ENCODE data around the gene ATP5PD. TPM values are rescaled to one million over a fixed set of nuclear protein-coding genes. Genes with fewer than 3 reads are reported as not detected.

ATP5PD gene
- total and polyA plus RNA-seq, 2 of the 8 experiments (the other 6 are each of a cell fraction or from before 2014, with no cell fraction given), result 335 to 407 TPM

DNA sequence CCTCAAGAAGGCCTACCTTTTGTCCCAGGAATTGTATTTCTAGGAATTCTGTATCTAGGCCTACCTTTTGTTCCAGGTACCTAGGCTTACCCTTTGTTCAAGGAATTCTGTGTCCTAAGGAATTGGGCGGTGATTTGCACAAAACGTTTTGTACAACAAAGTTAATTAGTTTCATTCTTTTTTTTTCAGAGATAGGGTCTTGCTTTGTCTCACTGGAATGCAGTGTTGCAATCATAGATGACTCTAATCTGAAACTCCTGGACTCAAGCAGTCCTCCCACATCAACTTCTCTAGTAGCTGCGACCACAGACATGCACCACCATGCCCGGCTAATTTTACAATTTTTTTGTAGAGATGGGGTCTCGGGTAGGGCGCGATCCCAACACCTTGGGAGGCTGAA is 52.3 kb downstream of the ATP5PD start:
- Histone ChIP-seq H3K18ac (ENCODE audit: extremely low read depth, low read length) (no peak overlapping the region), H2BK120ac (replicated peaks; ENCODE audit: low read depth, low read length) (no peak overlapping the region), H2AK5ac (ENCODE audit: low read depth, low read length) (no peak overlapping the region), H2BK5ac (ENCODE audit: low read depth, low read length) (no peak overlapping the region), H4K8ac (ENCODE audit: extremely low read depth, insufficient read depth, low read length) (no peak overlapping the region), H3K36me3 (ENCODE audit: control insufficient read depth in 2 of 4, insufficient read depth in 4 of 4, low read length in 3 of 4) (peaks cover 0 to 3% (median 2%) of the 10 kb centered on the region in 4 experiments; a peak in 2 of 8 replicates), H3K23me2 (ENCODE audit: low read depth, low read length) (no peaks in the 10 kb centered on the region), H3K4me3 (ENCODE audit: extremely low read depth in 1 of 4, insufficient read depth in 2 of 4, low read depth in 3 of 4, low read length in 4 of 4) (no peak overlapping the region), H2BK12ac (ENCODE audit: low read depth, low read length) (no peak overlapping the region), H3K27ac (ENCODE audit: low read depth, low read length) (no peak overlapping the region), H2AFZ (ENCODE audit: low read length) (no peak overlapping the region), H4K20me1 (replicated peaks in 1 of 2; ENCODE audit: control insufficient read depth in 1 of 2, insufficient read depth in 2 of 2, low read length in 2 of 2) (peaks cover 0 to 7% of the 10 kb centered on the region in 2 experiments), H3K14ac (ENCODE audit: insufficient read length) (no peak overlapping the region), H4K5ac (ENCODE audit: insufficient read length, low read depth, low read length) (no peak overlapping the region), H3K79me1 (ENCODE audit: low read depth, low read length) (no peaks in the 10 kb centered on the region), H4K91ac (replicated peaks; ENCODE audit: insufficient read length, low read length) (no peak overlapping the region), H3K4me1 (replicated peaks in 1 of 4; ENCODE audit: control insufficient read depth in 3 of 4, insufficient read depth in 4 of 4, low read length in 3 of 4) (no peaks in the 10 kb centered on the region), H3K9ac (replicated peaks in 1 of 4; ENCODE audit: extremely low read depth in 1 of 4, low read depth in 3 of 4, low read length in 3 of 4) (no peak overlapping the region), H3K79me2 (ENCODE audit: control insufficient read depth in 1 of 2, insufficient read depth in 2 of 2, low read length in 2 of 2) (peaks cover 0 to 13% of the 10 kb centered on the region in 2 experiments; a peak in 1 of 4 replicates), H3K4me2 (ENCODE audit: insufficient read depth in 1 of 2, low read depth in 2 of 2, low read length in 2 of 2) (no peak overlapping the region), H3K56ac (replicated peaks; ENCODE audit: insufficient read length, low read depth, low read length) (no peak overlapping the region), H3K23ac (ENCODE audit: insufficient read length) (no peak overlapping the region), H3K9me3 (ENCODE audit: insufficient read depth in 2 of 2, low read depth in 1 of 2, low read length in 1 of 2) (no peaks in the 10 kb centered on the region), H3K4ac (replicated peaks; ENCODE audit: insufficient read length, low read depth, low read length) (no peak overlapping the region), H2BK20ac (ENCODE audit: low read length) (no peak overlapping the region), H3K27me3 (replicated peaks in 1 of 4; ENCODE audit: control insufficient read depth in 3 of 4, extremely low read depth in 1 of 4, insufficient read depth in 3 of 4, low read length in 3 of 4) (no peaks in the 10 kb centered on the region), H2BK15ac (ENCODE audit: low read length) (no peak overlapping the region)
- DNase-seq (ENCODE audit: low read depth in 1 of 2, low spot score in 2 of 2) (no peak), FAIRE-seq (no peak)
- WGBS, 2 experiments (ENCODE audit: extremely low coverage in 1 of 2, insufficient coverage in 1 of 2, insufficient read length in 1 of 2, insufficient replicate concordance in 2 of 2, low coverage in 1 of 2, low lambda C conversion rate in 2 of 2, missing lambda C conversion rate in 1 of 2), result 89% methylated on average over 7 of the region's 7 CpGs; no CpG with 5 or more reads in 1 of the 2 experiments
- ChIA-PET CTCF (ENCODE audit: partially characterized antibody) (interaction anchor here (0.8 to 4.1 kb wide), 5 partner anchors 11 to 107 kb away, joined by 3 to 22 read pairs (median 3); partner anchors contain the start of gene OTOP2), POLR2A (ENCODE audit: partially characterized antibody) (interaction anchor here (1.6 to 7.8 kb wide), 3 partner anchors 13 to 18 kb away, joined by 3 to 87 read pairs (median 10); partner anchors contain the start of gene MRPL58)
- TF ChIP-seq CBX5 (IDR thresholded peaks at IDR 0.05; ENCODE audit: low read depth, low read length) (no peak), CHD1 (IDR thresholded peaks at IDR 0.05; ENCODE audit: low read depth, low read length) (no peak), ATF2 (IDR thresholded peaks at IDR 0.05; ENCODE audit: low read length) (no peak), NRF1 (IDR thresholded peaks at IDR 0.05; ENCODE audit: low read depth, low read length) (no peak), NANOG (IDR thresholded peaks at IDR 0.05; ENCODE audit: insufficient read depth, low read depth, low read length, poor library complexity, severe bottlenecking) (no peak), EP300 (IDR thresholded peaks at IDR 0.05; ENCODE audit: borderline replicate concordance in 1 of 2, low read depth in 2 of 2, low read length in 2 of 2) (no peak), ATF3 (IDR thresholded peaks at IDR 0.05; ENCODE audit: insufficient read depth, low read depth, low read length) (no peak), EZH2 (IDR thresholded peaks at IDR 0.05; ENCODE audit: low read depth, low read length, severe bottlenecking) (no peak)
